ENCODE measurements around the gene OR2L5. TPM values are rescaled to one million over a fixed set of nuclear protein-coding genes. Genes with fewer than 3 reads are reported as not detected.
A peak's percentile ranks its signal among the peaks of the same experiment; 100 is the strongest.

The OR2L5 gene
- polyA plus RNA-seq = not detected

GRCh38 chr1:248013229-248013710 is at the start of gene OR2L5:
Gene OR2L5 (plus strand): TSS chr1:248013660. CDS start chr1:248021948, 8,288 bp downstream.
- Mint-ChIP-seq H3K27ac (no peak within 1 kb of the TSS), H3K4me3 (no peak within 1 kb of the TSS), H3K27me3 (peaks cover 2% of the 10 kb centered on the region), H3K9me3 (peaks cover 11 to 29% (median 19%) of the 10 kb centered on the region in 3 donors), H3K4me1 (no peaks in the 10 kb centered on the region), H3K36me3 (no peaks in the 10 kb centered on the region)

GRCh38 chr1:247964933-247965332 is 48.5 kb upstream of the OR2L5 start, which contains the start of gene OR2AK2:
Gene OR2AK2 (plus strand): TSS chr1:247965233. CDS start chr1:247965377, 144 bp downstream.
- Mint-ChIP-seq H3K4me1 (peaks cover 11 to 20% (median 11%) of the 10 kb centered on the region in 3 donors), H3K4me3 (no peak within 1 kb of the TSS), H3K27me3 (peaks cover 2% of the 10 kb centered on the region), H3K9me3 (peaks cover 3 to 7% (median 4%) of the 10 kb centered on the region in 3 donors), H3K27ac (no peak within 1 kb of the TSS), H3K36me3 (no peaks in the 10 kb centered on the region)

GRCh38 chr1:247966532-247967204 is 46.8 kb upstream of the OR2L5 start:
- Mint-ChIP-seq H3K27me3 (no peaks in the 10 kb centered on the region), H3K27ac (peak overlapping the region; percentile 7 to 57 (median 53)), H3K4me3 (peak overlapping the region; percentile 17 to 81 (median 50))

GRCh38 chr1:247992986-247993385 is 20.5 kb upstream of the OR2L5 start:
- Mint-ChIP-seq H3K4me1 (no peaks in the 10 kb centered on the region), H3K27ac (no peak overlapping the region), H3K36me3 (no peaks in the 10 kb centered on the region), H3K4me3 (no peak overlapping the region), H3K9me3 (peaks cover 0 to 2% (median 0%) of the 10 kb centered on the region in 3 donors), H3K27me3 (no peaks in the 10 kb centered on the region)

More at GRCh38 chr1:247966532-247967204, 46.8 kb upstream of the OR2L5 start:
- Mint-ChIP-seq H3K9me3 (peaks cover 2 to 3% (median 3%) of the 10 kb centered on the region in 3 donors), H3K4me1 (peaks cover 11 to 17% (median 11%) of the 10 kb centered on the region in 3 donors), H3K36me3 (no peaks in the 10 kb centered on the region)

GRCh38 chr1:247998811-247999210 is 14.6 kb upstream of the OR2L5 start:
- peaks cover 0 to 6% (median 3%) of the 10 kb centered on the region in 3 donors for H3K9me3 Mint-ChIP-seq
- H3K27me3 Mint-ChIP-seq = no peaks in the 10 kb centered on the region
- H3K4me3 Mint-ChIP-seq = no peak overlapping the region
- H3K27ac Mint-ChIP-seq = no peak overlapping the region
- no peaks in the 10 kb centered on the region for H3K36me3 Mint-ChIP-seq
- H3K4me1 Mint-ChIP-seq = no peaks in the 10 kb centered on the region

- H3K4me3 Mint-ChIP-seq = no peak overlapping the region
- H3K9me3 Mint-ChIP-seq = peaks cover 0 to 6% (median 3%) of the 10 kb centered on the region in 3 donors
- no peaks in the 10 kb centered on the region for H3K27me3 Mint-ChIP-seq
- H3K36me3 Mint-ChIP-seq = no peaks in the 10 kb centered on the region
- H3K27ac Mint-ChIP-seq = no peak overlapping the region
- no peaks in the 10 kb centered on the region for H3K4me1 Mint-ChIP-seq
These were observed 13.3 kb upstream of the OR2L5 start for GRCh38 chr1:248000169-248000568.

GRCh38 chr1:248007778-248008177 is 5.7 kb upstream of the OR2L5 start:
- peaks cover 11 to 35% (median 21%) of the 10 kb centered on the region in 3 donors for H3K9me3 Mint-ChIP-seq
- H3K27me3 Mint-ChIP-seq = peaks cover 2% of the 10 kb centered on the region
- no peak overlapping the region for H3K27ac Mint-ChIP-seq
- H3K4me1 Mint-ChIP-seq = no peaks in the 10 kb centered on the region
- no peak overlapping the region for H3K4me3 Mint-ChIP-seq
- H3K36me3 Mint-ChIP-seq = no peaks in the 10 kb centered on the region

GRCh38 chr1:248009681-248010080 is 3.8 kb upstream of the OR2L5 start:
- no peak overlapping the region for H3K4me3 Mint-ChIP-seq
- no peaks in the 10 kb centered on the region for H3K36me3 Mint-ChIP-seq
- H3K27me3 Mint-ChIP-seq = peaks cover 2% of the 10 kb centered on the region
- H3K4me1 Mint-ChIP-seq = no peaks in the 10 kb centered on the region
- H3K27ac Mint-ChIP-seq = no peak overlapping the region
- H3K9me3 Mint-ChIP-seq = peaks cover 11 to 30% (median 21%) of the 10 kb centered on the region in 3 donors

- Mint-ChIP-seq H3K36me3 (no peaks in the 10 kb centered on the region), H3K27ac (no peak overlapping the region), H3K4me1 (no peaks in the 10 kb centered on the region), H3K4me3 (no peak overlapping the region), H3K27me3 (peaks cover 2% of the 10 kb centered on the region), H3K9me3 (peaks cover 2 to 4% (median 4%) of the 10 kb centered on the region in 3 donors)
These were observed 2.3 kb downstream of the OR2L5 start for GRCh38 chr1:248015803-248016202.

GRCh38 chr1:248029770-248030169 is 16.3 kb downstream of the OR2L5 start, which contains the start of gene OR2L2:
Gene OR2L2 (plus strand): TSS chr1:248030070. CDS start chr1:248038268, 8,198 bp downstream.
- Mint-ChIP-seq H3K27ac (no peak within 1 kb of the TSS), H3K4me3 (no peak within 1 kb of the TSS)

GRCh38 chr1:248045209-248045608 is 31.7 kb downstream of the OR2L5 start:
- Mint-ChIP-seq H3K27me3 (no peaks in the 10 kb centered on the region), H3K4me3 (no peak overlapping the region), H3K4me1 (peaks cover 0 to 2% (median 0%) of the 10 kb centered on the region in 3 donors), H3K36me3 (peaks cover 2% of the 10 kb centered on the region), H3K9me3 (peaks cover 8 to 13% (median 8%) of the 10 kb centered on the region in 3 donors), H3K27ac (no peak overlapping the region)

More at GRCh38 chr1:248029770-248030169, 16.3 kb downstream of the OR2L5 start, which contains the start of gene OR2L2:
- H3K4me1 Mint-ChIP-seq = peaks cover 0 to 2% (median 0%) of the 10 kb centered on the region in 3 donors
- H3K9me3 Mint-ChIP-seq = peaks cover 6 to 25% (median 7%) of the 10 kb centered on the region in 3 donors
- no peaks in the 10 kb centered on the region for H3K27me3 Mint-ChIP-seq
- H3K36me3 Mint-ChIP-seq = no peaks in the 10 kb centered on the region

GRCh38 chr1:248046536-248046935 is 33.1 kb downstream of the OR2L5 start, which contains the start of gene OR2L3:
Gene OR2L3 (plus strand): TSS chr1:248046836. CDS start chr1:248060682, 13,846 bp downstream.
- peaks cover 2% of the 10 kb centered on the region for H3K36me3 Mint-ChIP-seq
- no peak within 1 kb of the TSS for H3K4me3 Mint-ChIP-seq
- H3K4me1 Mint-ChIP-seq = peaks cover 0 to 2% (median 0%) of the 10 kb centered on the region in 3 donors
- no peak within 1 kb of the TSS for H3K27ac Mint-ChIP-seq
- peaks cover 7 to 13% (median 9%) of the 10 kb centered on the region in 3 donors for H3K9me3 Mint-ChIP-seq
- H3K27me3 Mint-ChIP-seq = no peaks in the 10 kb centered on the region

GRCh38 chr1:248047008-248047407 is 33.5 kb downstream of the OR2L5 start:
- Mint-ChIP-seq H3K36me3 (peaks cover 2% of the 10 kb centered on the region), H3K4me3 (no peak overlapping the region), H3K9me3 (peaks cover 7 to 13% (median 9%) of the 10 kb centered on the region in 3 donors), H3K27ac (no peak overlapping the region), H3K27me3 (no peaks in the 10 kb centered on the region), H3K4me1 (peaks cover 0 to 2% (median 0%) of the 10 kb centered on the region in 3 donors)

- H3K4me1 Mint-ChIP-seq = no peaks in the 10 kb centered on the region
- no peak overlapping the region for H3K4me3 Mint-ChIP-seq
- no peak overlapping the region for H3K27ac Mint-ChIP-seq
- peaks cover 4 to 7% (median 5%) of the 10 kb centered on the region in 3 donors for H3K9me3 Mint-ChIP-seq
- peaks cover 3% of the 10 kb centered on the region for H3K27me3 Mint-ChIP-seq
- no peaks in the 10 kb centered on the region for H3K36me3 Mint-ChIP-seq
These were observed 41.2 kb downstream of the OR2L5 start for GRCh38 chr1:248054671-248055070.

GRCh38 chr1:248055261-248055660 is 41.8 kb downstream of the OR2L5 start:
- no peak overlapping the region for H3K27ac Mint-ChIP-seq
- H3K4me3 Mint-ChIP-seq = no peak overlapping the region
- H3K9me3 Mint-ChIP-seq = peaks cover 4 to 7% (median 5%) of the 10 kb centered on the region in 3 donors
- H3K27me3 Mint-ChIP-seq = peaks cover 3% of the 10 kb centered on the region
- no peaks in the 10 kb centered on the region for H3K36me3 Mint-ChIP-seq
- no peaks in the 10 kb centered on the region for H3K4me1 Mint-ChIP-seq

Measured in IgD-negative memory B cell (primary cell).